SK-N-MC (cell line): ENCODE measurements around the gene ALG6.

Source experiments
- EZH2 ChIP-seq: fragments of 200-600 bp; sonication (generic); IDR thresholded peaks from one replicate; pipeline ENCODE4 v1.6.1; 2017; ENCODE audit warnings: antibody characterized with exemption
- POLR2AphosphoS5 ChIP-seq: IDR thresholded peaks from 2 replicates; pipeline ENCODE4 v1.6.1; 2012; ENCODE audit warnings: mild to moderate bottlenecking, low read depth, low read length, borderline replicate concordance

DNA sequence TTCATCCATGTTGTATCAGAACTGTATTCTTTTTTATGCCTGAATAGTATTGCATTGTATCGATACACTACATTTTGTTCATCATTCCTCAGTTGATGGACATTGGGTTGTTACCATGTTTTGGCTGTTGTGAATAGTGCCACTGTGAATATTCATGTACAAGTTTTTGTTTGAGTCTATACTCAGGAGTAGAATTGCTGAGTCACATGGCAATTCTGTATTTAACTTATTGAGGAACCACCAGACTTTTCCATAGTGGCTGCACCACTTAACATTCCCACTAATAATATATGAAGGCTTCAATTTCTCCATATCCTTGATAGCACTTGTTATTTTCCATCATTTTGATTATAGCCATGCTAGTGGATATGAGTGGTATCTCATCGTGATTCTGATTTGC is 56.2 kb downstream of the ALG6 start:
- TF ChIP-seq POLR2AphosphoS5 = no peak
- no peak for TF ChIP-seq EZH2
